ENCODE measurements around the gene GPR75. TPM values are rescaled to one million over a fixed set of nuclear protein-coding genes. Genes with fewer than 3 reads are reported as not detected.
"Not testable (repeated sequence)": the region's sequence is repeated elsewhere in the genome, so short reads cannot be mapped to it uniquely, and the experiment has no call there.

Gene GPR75
- total and polyA plus RNA-seq, 11 donors: 0.67 to 2.2 (median 1.2) TPM

GRCh38 chr2:53856272-53856671 is 3.5 kb downstream of the GPR75 start:
- DNase-seq: no peak
- no peak overlapping the region for H3K27ac ChIP-seq
- no peaks in the 10 kb centered on the region for H3K27me3 ChIP-seq
- H3K4me3 ChIP-seq: no peak overlapping the region
- intact Hi-C loops (cut with DNase I): no loop called here
- TF ChIP-seq CTCF (IDR thresholded peaks at IDR 0.05) (no peak), POLR2A (IDR thresholded peaks at IDR 0.05) (no peak)
- peaks cover 0 to 6% (median 0%) of the 10 kb centered on the region in 12 donors for H3K4me1 ChIP-seq
- 70 to 87% (median 86%) methylated on average over 2 of the region's 2 CpGs for WGBS, 4 donors
- no peaks in the 10 kb centered on the region for H3K9me3 ChIP-seq
- ATAC-seq: no peak
- H3K36me3 ChIP-seq: peaks cover 0 to 28% (median 13%) of the 10 kb centered on the region in 9 donors

GRCh38 chr2:53854678-53855077 is 5.1 kb downstream of the GPR75 start:
- Histone ChIP-seq H3K9me3 (no peaks in the 10 kb centered on the region), H3K4me1 (peaks cover 0 to 2% (median 0%) of the 10 kb centered on the region in 12 donors), H3K27ac (no peak overlapping the region), H3K4me3 (no peak overlapping the region), H3K36me3 (peaks cover 0 to 26% (median 14%) of the 10 kb centered on the region in 9 donors), H3K27me3 (no peaks in the 10 kb centered on the region)
- DNase-seq (no peak), ATAC-seq (no peak)
- TF ChIP-seq POLR2A (IDR thresholded peaks at IDR 0.05) (no peak), CTCF (IDR thresholded peaks at IDR 0.05) (no peak)
- WGBS, 4 donors: 83 to 98% (median 92%) methylated on average over 2 of the region's 2 CpGs
- intact Hi-C loops (cut with DNase I): no loop called here

- Histone ChIP-seq H3K36me3 (peaks cover 0 to 24% (median 15%) of the 10 kb centered on the region in 9 donors), H3K4me1 (no peaks in the 10 kb centered on the region), H3K27ac (no peak overlapping the region), H3K9me3 (no peaks in the 10 kb centered on the region), H3K27me3 (no peaks in the 10 kb centered on the region), H3K4me3 (no peak overlapping the region)
- WGBS, 4 donors: 96 to 98% (median 97%) methylated on average over 4 of the region's 4 CpGs
- TF ChIP-seq CTCF (IDR thresholded peaks at IDR 0.05): no peak
- TF ChIP-seq POLR2A (IDR thresholded peaks at IDR 0.05): no peak
- intact Hi-C loops (cut with DNase I): no loop called here
- DNase-seq (no peak), ATAC-seq (no peak)
These were observed 7.2 kb downstream of the GPR75 start for GRCh38 chr2:53852532-53852931.

GRCh38 chr2:53851052-53851757 is 8.6 kb downstream of the GPR75 start:
- H3K9me3 ChIP-seq; DNase-seq; H3K27me3 ChIP-seq; ATAC-seq; H3K4me3 ChIP-seq; H3K4me1 ChIP-seq; intact Hi-C loops (cut with DNase I); H3K27ac ChIP-seq: not testable (repeated sequence)
- 92 to 97% (median 97%) methylated on average over 9 of the region's 9 CpGs for WGBS, 4 donors
- H3K36me3 ChIP-seq: peaks cover 0 to 24% (median 15%) of the 10 kb centered on the region in 9 donors

GRCh38 chr2:53848062-53848461 is 11.7 kb downstream of the GPR75 start:
- no peak for DNase-seq
- Histone ChIP-seq H3K9me3 (no peaks in the 10 kb centered on the region), H3K4me3 (no peak overlapping the region), H3K27ac (no peak overlapping the region), H3K36me3 (peaks cover 0 to 10% (median 2%) of the 10 kb centered on the region in 9 donors), H3K27me3 (no peaks in the 10 kb centered on the region), H3K4me1 (no peaks in the 10 kb centered on the region)
- TF ChIP-seq POLR2A (IDR thresholded peaks at IDR 0.05) (no peak), CTCF (IDR thresholded peaks at IDR 0.05) (no peak)
- 92 to 97% (median 94%) methylated on average over 2 of the region's 2 CpGs for WGBS, 4 donors
- intact Hi-C loops (cut with DNase I): no loop called here
- ATAC-seq: no peak
